Ishikawa (cell line): ENCODE results near the gene C3.

Experiments used
- CEBPB ChIP-seq: IDR thresholded peaks from 2 replicates; pipeline ENCODE4 v1.6.1; 2012
- CREB1 ChIP-seq: IDR thresholded peaks from 2 replicates; pipeline ENCODE4 v1.6.1; 2012; ENCODE audit warnings: low read depth
- EGR1 ChIP-seq: IDR thresholded peaks from 2 replicates; pipeline ENCODE4 v1.6.1; 2012
- EP300 ChIP-seq: IDR thresholded peaks from 2 replicates; pipeline ENCODE4 v1.6.1; 2012; ENCODE audit warnings: borderline replicate concordance
- FOXM1 ChIP-seq: IDR thresholded peaks from 2 replicates; pipeline ENCODE4 v1.6.1; 2012; ENCODE audit warnings: low read depth, borderline replicate concordance
- MAX ChIP-seq: IDR thresholded peaks from 2 replicates; pipeline ENCODE4 v1.6.1; 2012
- NFIC ChIP-seq: IDR thresholded peaks from 2 replicates; pipeline ENCODE4 v1.6.1; 2012
- RAD21 ChIP-seq: IDR thresholded peaks from 2 replicates; pipeline ENCODE4 v1.6.1; 2012; ENCODE audit warnings: low read depth
- REST ChIP-seq: IDR thresholded peaks from 2 replicates; pipeline ENCODE4 v1.6.1; 2012; ENCODE audit warnings: low read depth, mild to moderate bottlenecking
- TAF1 ChIP-seq: IDR thresholded peaks from 2 replicates; pipeline ENCODE4 v1.6.1; 2012; ENCODE audit warnings: low read depth, mild to moderate bottlenecking
- TCF12 ChIP-seq: IDR thresholded peaks from 2 replicates; pipeline ENCODE4 v1.6.1; 2012; ENCODE audit warnings: low read depth
- TEAD4 ChIP-seq: IDR thresholded peaks from 2 replicates; pipeline ENCODE4 v1.6.1; 2012
- USF1 ChIP-seq: IDR thresholded peaks from 2 replicates; pipeline ENCODE4 v1.6.1; 2012
- YY1 ChIP-seq: IDR thresholded peaks from 2 replicates; pipeline ENCODE4 v1.6.1; 2012; ENCODE audit warnings: low read depth
- ZBTB7A ChIP-seq: IDR thresholded peaks from 2 replicates; pipeline ENCODE4 v1.6.1; 2012; ENCODE audit warnings: low read depth

Gene C3

GRCh38 chr19:6667114-6667627, 53.3 kb downstream of the C3 start:
- no peak for TF ChIP-seq CEBPB
- TF ChIP-seq EGR1 = no peak
- TF ChIP-seq MAX = no peak
- TF ChIP-seq CREB1 = no peak
- TF ChIP-seq USF1 = no peak
- no peak for TF ChIP-seq TEAD4
- no peak for TF ChIP-seq TCF12
- TF ChIP-seq EP300 = no peak
- no peak for TF ChIP-seq YY1
- TF ChIP-seq NFIC = no peak
- TF ChIP-seq ZBTB7A = no peak
- TF ChIP-seq REST = no peak
- no peak for TF ChIP-seq FOXM1
- TF ChIP-seq RAD21 = no peak
- TF ChIP-seq TAF1 = no peak

GRCh38 chr19:6664916-6665315, 55.5 kb downstream of the C3 start:
- TF ChIP-seq TCF12 (no peak), EP300 (no peak), CEBPB (no peak), TEAD4 (no peak), RAD21 (no peak)

GRCh38 chr19:6663236-6664201, 56.9 kb downstream of the C3 start:
- TF ChIP-seq ZBTB7A = no peak
- no peak for TF ChIP-seq TAF1
- TF ChIP-seq TCF12 = no peak
- TF ChIP-seq RAD21 = no peak
- TF ChIP-seq REST = no peak
- TF ChIP-seq EGR1 = no peak

GRCh38 chr19:6662702-6663101, 57.7 kb downstream of the C3 start:
- TF ChIP-seq USF1 (no peak), NFIC (no peak), CREB1 (no peak), YY1 (no peak), TAF1 (no peak), REST (no peak), TCF12 (no peak), EP300 (no peak), TEAD4 (no peak), EGR1 (no peak), RAD21 (no peak)

- TF ChIP-seq TCF12 (no peak), YY1 (no peak), RAD21 (no peak), REST (no peak), NFIC (no peak), MAX (no peak), TAF1 (no peak), FOXM1 (no peak), USF1 (no peak), EP300 (no peak), EGR1 (no peak)
Observed at GRCh38 chr19:6660930-6661329, 59.5 kb downstream of the C3 start.
